NK-92 (cell line): Measurements from ENCODE around the gene CPNE4.

Source experiments
- DNase-seq: peaks from one replicate; lab custom pipeline; 2025; ENCODE audit not compliant: unreplicated experiment; lab: John Stamatoyannopoulos, UW

Gene CPNE4

DNA sequence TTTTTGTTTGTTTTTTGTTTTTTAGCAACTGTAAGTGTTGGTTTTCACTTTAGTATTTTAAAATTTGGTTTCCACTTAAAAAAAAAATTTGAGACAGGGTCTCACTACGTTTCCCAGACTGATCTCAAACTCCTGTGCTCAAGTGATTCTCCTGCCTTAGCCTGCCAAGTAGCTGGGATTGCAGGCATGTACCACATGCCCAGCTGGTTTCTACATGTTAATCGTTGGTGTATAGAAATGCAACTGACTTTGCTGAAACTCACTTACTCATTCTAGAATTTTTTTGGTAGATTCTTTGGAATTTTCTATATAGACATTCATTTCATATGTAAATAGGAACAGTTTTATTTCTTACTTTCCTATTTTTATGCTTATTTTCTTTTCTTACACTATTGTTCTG lies 287.3 kb downstream of the CPNE4 start:
- no peak for DNase-seq

DNA sequence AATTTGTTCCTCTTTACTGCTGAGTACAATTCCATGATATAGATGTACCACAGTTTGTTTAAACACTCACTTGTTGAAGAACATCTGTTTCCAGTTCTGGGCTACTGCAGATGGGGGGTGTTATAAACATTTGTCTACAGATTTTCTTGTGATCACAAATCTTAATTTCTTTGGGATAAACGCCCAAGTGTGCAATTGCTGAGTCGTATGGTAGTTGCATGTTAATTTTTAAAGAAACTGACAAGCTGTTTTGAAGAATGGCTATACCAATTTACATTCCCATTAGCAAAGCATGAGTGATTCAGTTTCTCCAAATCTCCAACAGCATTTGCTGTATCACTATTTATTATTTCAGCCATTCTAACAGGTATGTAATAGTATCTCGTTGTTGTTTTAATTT lies 290.0 kb downstream of the CPNE4 start:
- DNase-seq = no peak

DNA sequence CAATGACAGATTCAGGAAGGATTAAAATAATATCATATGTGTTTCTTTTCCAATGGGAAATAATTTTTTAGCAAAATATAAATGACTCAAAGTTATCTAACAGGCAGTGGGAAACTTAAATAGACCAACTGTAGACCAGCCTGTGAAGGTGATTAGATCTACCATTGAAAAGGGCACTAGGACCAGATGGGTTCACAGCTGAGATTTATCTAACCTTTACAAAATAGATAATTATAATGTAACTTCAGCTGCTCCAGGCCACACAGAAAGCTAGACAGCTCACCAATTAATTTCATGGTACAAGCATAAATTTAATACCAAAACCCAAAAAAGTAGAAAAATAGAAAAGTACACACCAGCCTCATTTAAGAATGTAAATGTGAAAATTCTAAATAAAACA lies 291.7 kb downstream of the CPNE4 start:
- no peak for DNase-seq

- no peak for DNase-seq
Measured at GRCh38 chr3:131739211-131739610, 295.6 kb downstream of the CPNE4 start.

- no peak for DNase-seq
Measured at GRCh38 chr3:131738095-131738494, 296.7 kb downstream of the CPNE4 start.

GRCh38 chr3:131735544-131735943 lies 299.3 kb downstream of the CPNE4 start:
- no peak for DNase-seq

DNA sequence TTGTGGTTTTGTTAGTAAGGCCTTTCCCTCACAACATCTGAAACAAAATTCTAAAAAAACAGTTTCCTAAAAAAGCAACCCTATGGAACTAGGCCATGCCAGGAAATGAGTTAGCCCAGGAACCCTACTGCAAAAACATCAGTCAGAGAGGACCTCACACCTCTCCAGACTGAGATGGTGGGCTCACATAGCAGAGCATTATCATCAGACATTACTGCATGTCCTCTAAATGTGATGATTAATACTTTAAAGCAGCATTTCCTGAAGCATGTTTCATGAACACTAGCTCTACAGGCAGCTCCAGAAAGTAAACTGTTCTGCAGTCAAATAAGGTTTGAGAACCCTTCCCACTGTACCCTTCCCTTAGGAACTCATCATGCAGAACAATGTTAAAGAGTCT lies 299.7 kb downstream of the CPNE4 start:
- DNase-seq = no peak

GRCh38 chr3:131733086-131733841 lies 301.6 kb downstream of the CPNE4 start:
- DNase-seq = no peak

DNA sequence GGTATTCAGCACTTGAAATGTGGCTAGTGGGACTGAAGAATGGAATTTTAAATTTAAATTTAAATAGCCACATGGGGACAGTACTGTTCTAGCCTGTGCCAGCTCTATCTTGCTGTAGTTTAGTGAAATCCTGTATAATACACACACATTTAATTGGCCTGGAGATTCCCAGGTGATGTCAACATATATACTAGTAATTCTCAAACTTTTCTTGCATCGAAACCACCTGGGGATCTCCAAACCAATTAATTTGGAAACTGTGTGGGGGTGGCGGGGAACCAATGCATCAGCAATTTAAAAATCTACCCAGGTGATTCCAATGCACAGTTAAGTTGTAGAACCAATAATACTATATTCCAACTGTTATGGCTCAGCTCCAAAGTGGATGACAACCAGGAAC lies 303.1 kb downstream of the CPNE4 start:
- no peak for DNase-seq

- DNase-seq = no peak
Measured at GRCh38 chr3:131730581-131730980, 304.2 kb downstream of the CPNE4 start.

- DNase-seq = no peak
Measured at GRCh38 chr3:131729643-131730017, 305.2 kb downstream of the CPNE4 start.

DNA sequence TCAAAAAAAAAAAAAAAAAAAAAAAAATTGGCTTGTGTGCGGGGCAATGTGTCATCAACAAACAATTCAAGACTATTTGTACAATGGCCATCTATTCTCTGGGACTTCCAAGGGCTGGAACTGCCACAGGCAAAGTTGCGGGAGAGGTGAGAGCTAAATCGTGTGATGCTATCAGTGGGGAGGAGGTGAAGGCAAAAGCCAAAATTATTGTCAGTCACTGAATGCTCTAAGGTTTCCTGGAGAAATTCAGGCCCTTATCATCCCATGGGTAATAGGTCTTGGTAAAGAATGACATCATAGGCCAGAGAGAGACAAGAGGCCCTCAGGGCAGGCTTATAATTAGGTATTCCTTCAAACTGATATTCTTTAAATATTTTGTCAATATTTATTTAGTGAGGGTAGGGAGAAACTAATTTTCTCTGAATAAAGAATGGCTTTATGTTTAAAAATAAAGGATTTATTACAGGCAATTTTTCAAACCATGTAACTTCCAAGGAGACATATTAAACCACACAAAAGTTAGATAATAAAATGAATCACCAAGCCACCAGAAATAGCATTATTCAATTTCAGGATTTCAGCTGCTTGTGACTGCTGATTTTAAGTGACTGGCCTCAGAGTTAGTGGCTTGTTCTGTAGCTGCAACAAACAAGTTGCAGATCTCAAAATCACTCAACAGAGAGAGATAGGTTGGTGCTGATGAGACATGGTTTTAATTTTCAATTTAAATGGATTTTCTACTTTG lies 305.7 kb downstream of the CPNE4 start:
- DNase-seq = no peak

DNA sequence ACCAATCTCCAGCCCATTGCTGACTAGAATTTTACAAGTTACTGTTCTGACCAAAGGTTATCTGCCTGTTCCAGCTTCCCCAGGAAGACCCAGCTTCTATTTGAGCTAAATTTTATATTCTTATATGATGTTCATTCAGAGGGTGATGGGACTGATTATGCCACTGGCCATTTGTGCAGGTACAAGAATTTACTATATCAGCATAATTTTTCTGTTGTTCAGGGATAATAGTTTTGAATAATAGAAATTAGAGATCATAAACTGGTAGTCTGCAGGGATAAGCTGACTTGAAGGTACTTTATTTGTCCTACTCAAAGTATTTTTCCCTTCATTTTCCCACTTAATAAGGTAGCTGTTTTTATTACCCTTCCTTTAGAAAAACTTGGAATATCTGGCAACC lies 309.4 kb downstream of the CPNE4 start:
- no peak for DNase-seq

- no peak for DNase-seq
Measured at GRCh38 chr3:131723343-131723742, 311.5 kb downstream of the CPNE4 start.

DNA sequence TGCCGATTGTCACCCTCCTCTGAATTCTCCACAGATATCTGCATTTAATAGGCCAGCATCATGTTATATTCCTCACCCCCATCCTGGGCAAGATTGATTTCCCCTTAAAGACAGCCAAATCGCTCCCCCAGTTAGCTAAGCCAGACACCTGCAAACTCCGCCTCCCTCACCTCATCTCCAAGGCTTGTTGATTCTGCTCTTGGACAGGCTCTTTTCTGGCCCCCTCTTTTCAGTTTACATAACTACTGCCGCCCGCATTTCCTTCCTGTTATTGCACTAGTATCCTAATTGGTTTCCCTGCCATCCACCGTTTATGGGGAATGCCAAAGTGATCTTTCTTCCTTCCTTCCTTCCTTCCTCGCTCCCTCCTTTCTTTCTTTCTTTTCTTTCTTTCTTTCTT lies 317.3 kb downstream of the CPNE4 start:
- DNase-seq = no peak

DNA sequence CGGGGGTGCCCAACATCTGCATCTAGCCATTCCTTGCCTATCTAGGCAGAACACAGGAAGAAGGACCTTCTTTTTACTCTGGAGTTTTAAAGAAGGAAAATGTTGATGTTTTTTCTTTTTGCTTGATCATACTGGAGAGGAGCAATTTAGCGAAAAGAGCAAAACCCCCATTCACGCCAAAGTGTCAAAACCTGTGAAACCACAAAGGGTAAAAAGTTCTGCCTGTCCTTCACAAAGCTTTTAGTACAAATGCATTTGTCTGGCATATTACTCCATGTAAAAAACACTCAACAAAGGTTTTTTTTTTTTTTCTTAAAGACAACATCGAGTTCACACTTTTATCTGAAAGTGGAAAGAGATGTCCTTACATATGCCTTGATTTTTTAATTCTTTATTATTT lies 317.9 kb downstream of the CPNE4 start:
- DNase-seq = no peak

DNA sequence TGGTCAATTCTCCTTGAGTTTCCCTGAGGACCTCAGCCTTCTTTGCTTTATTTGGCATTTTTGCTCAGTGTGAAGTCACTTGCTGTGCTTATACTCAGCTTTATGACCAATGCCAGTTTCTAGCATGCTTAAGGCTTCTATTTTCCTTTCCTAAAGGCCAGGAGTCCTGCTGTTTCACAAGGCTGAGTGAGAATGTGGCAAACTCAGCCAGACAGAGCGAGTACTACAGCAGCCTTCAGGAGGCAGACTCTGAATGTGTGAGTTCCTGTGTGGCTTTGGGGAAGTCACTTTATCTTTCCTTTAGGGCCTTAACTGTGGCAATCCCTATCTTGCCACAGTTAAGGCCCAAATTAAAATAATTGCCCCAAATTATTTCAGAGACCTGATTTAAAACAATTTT lies 318.8 kb downstream of the CPNE4 start:
- no peak for DNase-seq

DNA sequence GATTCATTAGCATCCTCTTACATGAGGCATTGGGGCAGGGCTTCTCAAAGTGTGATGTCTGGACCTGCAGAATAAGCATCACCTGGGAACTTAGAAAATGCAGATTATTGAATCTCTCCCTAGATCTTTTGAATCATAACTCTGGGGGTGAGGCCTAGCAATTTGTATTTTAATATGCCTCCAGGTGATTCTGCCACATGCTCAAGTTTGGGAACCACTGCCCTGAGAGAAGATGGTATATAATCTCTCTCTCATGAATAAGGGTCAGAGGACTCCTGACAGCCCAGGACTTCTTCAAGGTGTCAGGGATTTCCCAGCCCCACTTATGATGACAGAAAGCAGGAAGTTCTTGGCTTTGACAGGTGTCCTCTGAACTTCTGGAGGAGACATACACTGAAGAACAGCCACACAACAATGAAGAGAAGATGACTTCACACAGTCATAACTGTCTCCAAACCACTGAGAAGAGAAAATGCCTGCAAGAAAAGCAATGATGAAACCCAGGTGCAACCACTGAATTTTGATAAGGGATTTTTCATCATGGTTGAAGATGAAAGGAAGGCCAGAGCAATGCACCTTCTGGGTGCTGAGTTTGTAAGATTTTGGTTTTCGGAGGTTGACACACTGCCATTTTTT lies 320.1 kb downstream of the CPNE4 start:
- DNase-seq = no peak

GRCh38 chr3:131713416-131714123 lies 321.2 kb downstream of the CPNE4 start:
- no peak for DNase-seq

GRCh38 chr3:131712662-131713061 lies 322.2 kb downstream of the CPNE4 start:
- no peak for DNase-seq

DNA sequence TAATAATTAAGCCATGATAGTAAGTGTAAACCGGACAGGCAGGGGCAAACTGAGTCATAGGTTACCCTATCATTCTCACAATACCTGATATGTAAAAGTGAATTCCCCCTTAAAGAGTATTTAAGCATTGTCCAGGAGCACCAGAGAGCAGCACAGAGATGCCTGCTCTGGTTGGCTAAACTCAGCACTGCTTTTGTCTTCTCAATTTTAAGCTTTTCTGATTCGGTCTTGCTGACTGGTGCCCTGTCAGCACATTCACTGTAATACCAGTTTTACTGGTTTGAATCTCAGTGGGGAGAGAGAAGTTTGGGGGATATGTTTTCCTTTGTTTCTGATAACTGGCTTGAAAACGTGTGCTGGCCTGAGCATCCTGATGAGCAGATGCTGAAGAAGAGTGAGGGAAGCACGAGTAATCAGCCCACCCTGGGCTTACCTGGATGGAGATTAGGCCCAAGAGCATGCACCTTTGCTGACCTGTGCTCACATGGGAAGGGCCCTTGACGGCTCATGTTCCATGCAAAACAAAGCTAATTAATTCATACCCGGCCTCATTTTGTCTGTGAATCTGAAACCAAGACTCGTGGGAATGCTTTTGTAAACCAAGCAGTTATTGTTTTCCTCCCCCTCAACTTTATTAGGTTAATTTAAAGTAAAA lies 323.6 kb downstream of the CPNE4 start:
- DNase-seq = no peak
